ENCODE measurements around the gene CKS2.

- TF ChIP-seq POLR2A (IDR thresholded peaks at IDR 0.05) (no peak), CTCF (IDR thresholded peaks at IDR 0.05) (no peak), POLR2AphosphoS5 (IDR thresholded peaks at IDR 0.05; ENCODE audit: insufficient read depth in 1 of 2, low read depth in 1 of 2) (no peak)
Observed at GRCh38 chr9:89278551-89278950, 32.4 kb upstream of the CKS2 start.

Measured in vagina (tissue), 2 donors.